Activated T-helper 17 cell treated with anti-CD3 and anti-CD28 coated beads, Interleukin-2, amount 50 U/mL, for 72 hours (primary cell): ENCODE data around the gene UAP1. TPM values are rescaled to one million over a fixed set of nuclear protein-coding genes. Genes with fewer than 3 reads are reported as not detected.
"Not testable (repeated sequence)": the region's sequence is repeated elsewhere in the genome, so short reads cannot be mapped to it uniquely, and the experiment has no call there.

Source experiments
- ATAC-seq: fragments of 150-1000 bp; cut with Tn5 transposase; replicated peaks from 2 replicates; pipeline ENCODE4 v1.10.0; 2021; ENCODE audit warnings: mild to moderate bottlenecking, moderate library complexity
- H3K27ac Mint-ChIP-seq: one replicate; pipeline ENCODE4 v1.8.0; 2022; ENCODE audit warnings: mixed read lengths
- H3K27me3 Mint-ChIP-seq: one replicate; pipeline ENCODE4 v1.8.0; 2022; ENCODE audit warnings: mixed read lengths
- H3K36me3 Mint-ChIP-seq: one replicate; pipeline ENCODE4 v1.8.0; 2022; ENCODE audit warnings: low read depth, mild to moderate bottlenecking, mixed read lengths
- H3K4me1 Mint-ChIP-seq: one replicate; pipeline ENCODE4 v1.8.0; 2022; ENCODE audit warnings: mixed read lengths
- H3K4me3 Mint-ChIP-seq: one replicate; pipeline ENCODE4 v1.8.0; 2022; ENCODE audit warnings: mild to moderate bottlenecking, mixed read lengths
- H3K9me3 Mint-ChIP-seq: one replicate; pipeline ENCODE4 v1.8.0; 2022; ENCODE audit warnings: mixed read lengths
- total RNA-seq, 2 donors: library from RNA; stranded (reverse); gene quantifications; one replicate each; pipeline ENCODE4 v1.2.3, GENCODE V29; 2022

Gene UAP1
- total RNA-seq, 2 donors from 2014 or later = 21.5 to 34.8 TPM

DNA sequence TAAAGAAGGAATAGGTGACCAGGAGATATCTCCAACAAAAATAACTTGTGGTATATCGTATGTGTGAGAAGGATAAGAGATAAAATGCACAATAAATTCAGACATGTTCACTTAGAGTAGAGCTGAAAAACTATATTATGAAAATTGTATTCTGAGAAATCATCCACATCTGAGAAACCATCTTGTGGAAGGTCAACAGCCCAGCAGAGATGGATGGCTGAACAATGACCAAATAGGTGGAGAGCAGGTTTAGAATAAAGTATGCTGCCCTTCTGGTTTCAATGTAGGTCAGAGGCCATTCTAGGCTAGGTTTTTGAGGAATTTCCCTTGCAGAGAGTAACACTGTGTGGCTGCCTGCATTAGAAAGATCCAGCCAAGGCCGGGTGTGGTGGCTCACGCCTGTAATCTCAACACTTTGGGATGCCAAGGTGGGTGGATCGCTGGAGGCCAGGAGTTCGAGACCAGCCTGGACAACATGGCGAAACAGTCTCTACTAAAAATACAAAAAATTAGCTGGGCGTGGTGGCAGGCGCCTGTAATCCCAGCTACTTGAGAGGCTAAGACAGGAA, 8.8 kb upstream of the UAP1 start:
- no peak for ATAC-seq
- H3K27me3 Mint-ChIP-seq = no peaks in the 10 kb centered on the region
- no peak overlapping the region for H3K4me3 Mint-ChIP-seq
- no peak overlapping the region for H3K27ac Mint-ChIP-seq
- H3K9me3 Mint-ChIP-seq = no peaks in the 10 kb centered on the region
- H3K36me3 Mint-ChIP-seq = no peaks in the 10 kb centered on the region
- H3K4me1 Mint-ChIP-seq = no peaks in the 10 kb centered on the region

DNA sequence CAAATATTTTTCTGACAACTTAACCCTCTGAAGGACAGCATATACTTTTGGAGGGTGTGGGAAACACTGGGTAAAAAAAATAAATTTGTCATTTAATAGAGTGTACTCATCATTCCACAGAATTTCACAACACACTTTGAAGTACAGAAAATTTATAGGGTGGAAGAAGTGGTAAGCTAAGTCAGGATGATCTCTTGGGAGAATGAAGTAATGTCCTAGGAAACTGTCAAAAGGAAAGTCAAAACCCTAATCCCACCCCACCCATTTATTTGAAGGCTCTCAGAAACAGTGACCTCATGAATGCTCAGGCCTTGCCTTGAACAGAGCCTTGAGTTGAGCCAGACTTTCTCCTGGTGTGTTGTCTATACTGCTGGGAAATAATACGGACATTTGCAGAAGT, 7.3 kb upstream of the UAP1 start:
- Mint-ChIP-seq H3K27ac (no peak overlapping the region), H3K4me1 (no peaks in the 10 kb centered on the region)

DNA sequence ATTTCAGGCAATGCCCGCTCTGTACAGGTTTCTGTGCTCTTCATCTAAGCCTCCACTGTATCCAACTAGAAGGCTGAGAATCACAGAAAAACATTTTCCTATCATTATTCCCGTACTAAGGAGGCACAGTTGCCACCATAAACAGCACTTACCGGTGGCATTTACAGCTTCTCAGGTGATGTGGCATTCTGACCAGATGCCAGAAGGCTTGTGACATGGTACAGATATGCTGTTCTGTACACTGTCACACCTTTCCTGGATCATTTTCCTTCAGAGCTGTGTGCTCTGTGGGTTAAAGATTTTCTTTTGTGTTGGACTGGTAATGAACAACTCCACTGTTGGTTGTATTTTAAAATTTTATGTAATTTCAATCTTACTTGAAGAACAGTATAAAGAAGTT, 4.0 kb upstream of the UAP1 start:
- ATAC-seq = no peak
- Mint-ChIP-seq H3K9me3 (no peaks in the 10 kb centered on the region), H3K27ac (no peak overlapping the region), H3K4me1 (peaks cover 7% of the 10 kb centered on the region), H3K27me3 (no peaks in the 10 kb centered on the region), H3K4me3 (no peak overlapping the region), H3K36me3 (peaks cover 5% of the 10 kb centered on the region)

More for the DNA sequence above, 7.3 kb upstream of the UAP1 start:
- H3K9me3 Mint-ChIP-seq = no peaks in the 10 kb centered on the region
- H3K27me3 Mint-ChIP-seq = no peaks in the 10 kb centered on the region
- H3K4me3 Mint-ChIP-seq = no peak overlapping the region
- no peaks in the 10 kb centered on the region for H3K36me3 Mint-ChIP-seq
- ATAC-seq = no peak

- Mint-ChIP-seq H3K4me3 (peak overlapping the region; percentile 95), H3K36me3 (peaks cover 7% of the 10 kb centered on the region), H3K27ac (peak overlapping the region; percentile 93), H3K27me3 (no peaks in the 10 kb centered on the region), H3K4me1 (peaks cover 14% of the 10 kb centered on the region), H3K9me3 (no peaks in the 10 kb centered on the region)
- no peak for ATAC-seq
Observed at GRCh38 chr1:162560303-162561036, 1.1 kb upstream of the UAP1 start.

DNA sequence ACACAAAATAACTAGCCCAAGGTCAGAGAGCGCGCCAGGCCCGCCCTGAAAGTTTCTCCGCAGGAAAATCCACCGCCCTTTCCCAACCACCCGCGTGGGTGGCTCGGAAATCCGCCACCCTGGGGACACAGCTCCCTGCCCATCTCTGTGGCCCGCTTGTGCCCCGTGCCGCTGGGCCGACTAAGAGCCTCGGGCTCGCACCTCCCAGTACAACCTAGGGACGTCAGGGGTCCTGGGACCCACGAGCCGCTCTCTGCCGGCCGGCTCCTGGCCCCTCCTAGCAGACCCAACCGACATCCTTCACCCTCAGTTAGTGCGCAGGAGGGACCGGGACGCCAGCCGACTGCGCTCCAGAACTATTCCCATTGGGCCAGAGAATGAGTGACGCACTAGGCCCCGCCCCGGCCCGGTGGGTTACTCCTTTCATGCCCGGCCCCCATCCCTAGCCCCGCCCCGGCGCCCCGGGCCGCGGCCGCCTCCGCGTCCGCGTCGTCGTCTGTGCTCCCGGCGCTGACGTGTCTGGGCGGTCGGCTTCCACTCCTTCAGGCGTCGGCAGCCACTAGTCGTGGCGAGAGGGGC, 396 bp upstream of the UAP1 start:
- no peaks in the 10 kb centered on the region for H3K27me3 Mint-ChIP-seq
- no peaks in the 10 kb centered on the region for H3K9me3 Mint-ChIP-seq
- H3K36me3 Mint-ChIP-seq = peaks cover 13% of the 10 kb centered on the region
- peaks cover 14% of the 10 kb centered on the region for H3K4me1 Mint-ChIP-seq
- peak overlapping the region; percentile 95 for H3K4me3 Mint-ChIP-seq
- H3K27ac Mint-ChIP-seq = peak overlapping the region; percentile 93
- peak; percentile 97 for ATAC-seq

- ATAC-seq = no peak
- H3K27me3 Mint-ChIP-seq = no peaks in the 10 kb centered on the region
- peak overlapping the region; percentile 85 for H3K27ac Mint-ChIP-seq
- peaks cover 14% of the 10 kb centered on the region for H3K4me1 Mint-ChIP-seq
- H3K36me3 Mint-ChIP-seq = peaks cover 26% of the 10 kb centered on the region
- peak overlapping the region; percentile 95 for H3K4me3 Mint-ChIP-seq
- H3K9me3 Mint-ChIP-seq = no peaks in the 10 kb centered on the region
Observed at GRCh38 chr1:162562470-162562828, 927 bp downstream of the UAP1 start.

- Mint-ChIP-seq H3K36me3 (peaks cover 40% of the 10 kb centered on the region), H3K27ac (no peak overlapping the region), H3K4me1 (peaks cover 14% of the 10 kb centered on the region), H3K27me3 (no peaks in the 10 kb centered on the region), H3K4me3 (peak overlapping the region; percentile 4), H3K9me3 (no peaks in the 10 kb centered on the region)
- no peak for ATAC-seq
Observed at GRCh38 chr1:162564762-162565218, 3.3 kb downstream of the UAP1 start.

GRCh38 chr1:162565460-162565859, 3.9 kb downstream of the UAP1 start:
- Mint-ChIP-seq H3K4me1 (peaks cover 14% of the 10 kb centered on the region), H3K27ac (no peak overlapping the region), H3K36me3 (peaks cover 44% of the 10 kb centered on the region), H3K9me3 (no peaks in the 10 kb centered on the region), H3K4me3 (no peak overlapping the region), H3K27me3 (no peaks in the 10 kb centered on the region)
- ATAC-seq = no peak

DNA sequence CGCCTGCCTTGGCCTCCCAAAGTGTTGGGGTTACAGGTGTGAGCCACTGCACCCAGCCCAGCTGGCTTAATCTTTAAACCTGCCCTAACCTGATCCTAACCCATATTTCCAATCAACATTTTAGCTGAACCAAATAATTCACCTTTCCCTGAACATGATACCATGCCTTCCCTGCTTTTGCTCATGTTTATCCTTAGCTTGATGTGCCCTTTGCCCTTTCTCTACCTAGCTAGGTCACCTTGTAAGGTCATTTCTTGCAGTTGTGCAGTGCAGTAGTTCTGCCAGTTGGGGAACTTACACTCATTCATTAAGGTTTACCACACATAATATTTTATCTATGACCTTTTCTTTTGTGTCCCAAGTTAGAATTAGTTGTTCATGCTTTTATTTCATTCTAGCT, 5.3 kb downstream of the UAP1 start:
- H3K4me1 Mint-ChIP-seq = peaks cover 13% of the 10 kb centered on the region
- H3K4me3 Mint-ChIP-seq = no peak overlapping the region
- H3K27ac Mint-ChIP-seq = no peak overlapping the region
- H3K36me3 Mint-ChIP-seq = peaks cover 53% of the 10 kb centered on the region
- no peaks in the 10 kb centered on the region for H3K9me3 Mint-ChIP-seq
- H3K27me3 Mint-ChIP-seq = no peaks in the 10 kb centered on the region
- no peak for ATAC-seq

DNA sequence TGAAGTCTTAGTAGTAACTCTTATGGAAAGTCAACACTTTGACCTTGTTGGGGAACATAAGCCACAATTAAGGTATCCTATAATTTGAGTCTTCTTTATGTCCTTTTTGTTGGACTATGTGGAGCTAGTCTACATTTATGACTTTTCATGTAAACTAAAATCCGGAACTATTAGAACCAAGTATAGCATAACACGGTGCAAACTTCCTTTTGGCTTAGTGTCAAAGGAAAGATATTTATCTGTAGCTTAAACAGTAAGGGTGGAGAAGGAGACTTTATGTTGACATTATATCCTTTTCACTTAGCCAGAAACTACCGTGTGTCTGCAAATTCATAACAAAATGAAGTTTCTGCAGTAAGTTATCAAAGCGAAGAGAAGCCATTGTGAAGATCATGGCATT, 7.3 kb downstream of the UAP1 start:
- Mint-ChIP-seq H3K4me3 (no peak overlapping the region), H3K9me3 (no peaks in the 10 kb centered on the region), H3K4me1 (peaks cover under 1% of the 10 kb centered on the region), H3K27ac (no peak overlapping the region), H3K36me3 (peaks cover 51% of the 10 kb centered on the region), H3K27me3 (no peaks in the 10 kb centered on the region)
- ATAC-seq = no peak

GRCh38 chr1:162570718-162571117, 9.2 kb downstream of the UAP1 start:
- Mint-ChIP-seq H3K9me3 (no peaks in the 10 kb centered on the region), H3K27ac (no peak overlapping the region), H3K4me3 (no peak overlapping the region), H3K36me3 (peaks cover 48% of the 10 kb centered on the region), H3K4me1 (no peaks in the 10 kb centered on the region), H3K27me3 (no peaks in the 10 kb centered on the region)
- ATAC-seq = no peak

DNA sequence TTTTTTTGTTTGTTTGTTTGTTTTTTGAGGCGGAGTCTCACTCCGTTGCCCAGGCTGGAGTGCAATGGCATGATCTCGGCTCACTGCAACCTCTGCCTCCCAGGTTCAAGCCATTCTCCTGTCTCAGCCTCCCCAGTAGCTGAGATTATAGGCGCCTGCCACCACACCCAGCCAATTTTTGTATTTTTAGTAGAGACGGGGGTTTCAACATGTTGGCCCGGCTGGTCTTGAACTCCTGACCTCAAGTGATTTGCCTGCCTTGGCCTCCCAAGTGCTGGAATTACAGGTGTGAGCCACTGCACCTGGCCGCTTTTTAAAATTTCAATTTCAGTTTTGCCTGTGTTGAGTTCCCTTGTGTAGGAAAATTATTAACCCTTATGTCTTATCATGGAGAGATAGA, 9.6 kb downstream of the UAP1 start:
- not testable (repeated sequence) for H3K9me3 Mint-ChIP-seq, H3K27me3 Mint-ChIP-seq, H3K4me1 Mint-ChIP-seq, H3K4me3 Mint-ChIP-seq, H3K27ac Mint-ChIP-seq, ATAC-seq
- H3K36me3 Mint-ChIP-seq = peaks cover 49% of the 10 kb centered on the region

GRCh38 chr1:162571696-162572095, 10.2 kb downstream of the UAP1 start:
- no peaks in the 10 kb centered on the region for H3K27me3 Mint-ChIP-seq
- H3K4me1 Mint-ChIP-seq = no peaks in the 10 kb centered on the region
- peaks cover 49% of the 10 kb centered on the region for H3K36me3 Mint-ChIP-seq
- no peak overlapping the region for H3K27ac Mint-ChIP-seq
- no peak overlapping the region for H3K4me3 Mint-ChIP-seq
- no peaks in the 10 kb centered on the region for H3K9me3 Mint-ChIP-seq
- no peak for ATAC-seq

DNA sequence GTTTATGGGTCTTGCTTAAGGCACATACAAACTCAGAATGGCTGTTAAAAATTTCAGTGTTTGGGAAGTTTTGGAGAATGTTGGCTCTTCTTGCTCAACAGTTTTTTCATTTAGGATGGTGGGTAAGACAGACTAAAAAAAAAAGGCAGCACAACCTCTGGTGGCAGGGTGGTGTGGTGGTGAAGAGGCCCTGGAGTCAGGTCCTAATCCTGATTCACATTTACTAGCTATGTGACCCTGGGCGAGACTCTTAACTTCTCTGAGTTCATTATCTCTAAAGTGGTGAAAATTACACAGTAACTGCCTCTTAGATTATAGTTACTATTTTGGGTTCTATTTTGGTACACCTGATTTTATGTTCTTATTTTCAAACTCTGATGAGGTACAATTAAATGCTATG, 11.6 kb downstream of the UAP1 start:
- no peaks in the 10 kb centered on the region for H3K9me3 Mint-ChIP-seq
- H3K36me3 Mint-ChIP-seq = peaks cover 44% of the 10 kb centered on the region
- no peak for ATAC-seq
- H3K27me3 Mint-ChIP-seq = no peaks in the 10 kb centered on the region
- no peak overlapping the region for H3K27ac Mint-ChIP-seq
- peaks cover 3% of the 10 kb centered on the region for H3K4me1 Mint-ChIP-seq
- H3K4me3 Mint-ChIP-seq = no peak overlapping the region

DNA sequence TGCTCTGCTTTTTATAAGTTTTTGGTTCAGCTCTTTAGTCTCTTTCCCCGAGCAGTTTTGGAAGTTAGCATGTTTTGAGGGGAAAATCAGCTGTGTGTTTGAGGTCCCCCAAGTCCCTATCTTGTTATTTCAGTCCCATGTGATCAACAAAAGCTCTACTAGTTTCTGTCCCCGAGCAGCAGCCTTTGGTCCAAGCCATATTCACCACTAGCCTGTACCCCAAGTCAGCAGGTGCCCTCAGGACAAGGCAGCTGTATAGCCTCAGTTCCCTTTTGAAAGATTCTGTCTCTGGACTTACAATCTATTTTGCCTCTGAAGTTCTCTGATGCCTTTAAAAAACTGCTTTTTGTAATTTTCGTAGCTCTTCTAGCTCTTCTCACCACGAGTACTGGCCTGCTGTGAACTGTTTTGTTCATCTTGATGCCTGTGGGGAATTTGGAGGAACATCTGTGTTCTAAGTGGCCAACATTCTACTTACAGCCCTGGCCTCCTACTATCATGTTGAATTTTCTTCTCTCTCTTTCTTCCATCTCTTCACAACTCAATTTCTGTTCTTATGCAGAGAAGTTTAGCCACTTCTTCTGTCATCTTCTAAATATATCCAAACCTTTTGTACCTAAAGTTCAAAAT, 16.7 kb downstream of the UAP1 start:
- Mint-ChIP-seq H3K9me3 (no peaks in the 10 kb centered on the region), H3K4me3 (no peak overlapping the region), H3K4me1 (peaks cover 5% of the 10 kb centered on the region), H3K27me3 (no peaks in the 10 kb centered on the region), H3K27ac (no peak overlapping the region), H3K36me3 (peaks cover 69% of the 10 kb centered on the region)
- no peak for ATAC-seq
